Rectal smooth muscle tissue (tissue), 1 donor: ENCODE measurements around the gene ARL5B.
"Not testable (repeated sequence)": the region's sequence is repeated elsewhere in the genome, so short reads cannot be mapped to it uniquely, and the experiment has no call there.

Experiments used
- H3K27ac ChIP-seq: one replicate; pipeline ENCODE4 v1.7.0; 2013; ENCODE audit warnings: low read depth, low read length, inconsistent platforms
- H3K27me3 ChIP-seq: one replicate; pipeline ENCODE4 v1.7.0; 2013; ENCODE audit warnings: low read length; ENCODE audit not compliant: control insufficient read depth, insufficient read depth
- H3K36me3 ChIP-seq: one replicate; pipeline ENCODE4 v1.7.0; 2013; ENCODE audit warnings: low read length; ENCODE audit not compliant: control insufficient read depth, insufficient read depth
- H3K4me1 ChIP-seq: one replicate; pipeline ENCODE4 v1.7.0; 2013; ENCODE audit warnings: low read length; ENCODE audit not compliant: control insufficient read depth, insufficient read depth
- H3K4me3 ChIP-seq: one replicate; pipeline ENCODE4 v1.7.0; 2013; ENCODE audit warnings: low read length
- H3K9ac ChIP-seq: one replicate; pipeline ENCODE4 v1.7.0; 2013; ENCODE audit warnings: low read length

The ARL5B gene

DNA sequence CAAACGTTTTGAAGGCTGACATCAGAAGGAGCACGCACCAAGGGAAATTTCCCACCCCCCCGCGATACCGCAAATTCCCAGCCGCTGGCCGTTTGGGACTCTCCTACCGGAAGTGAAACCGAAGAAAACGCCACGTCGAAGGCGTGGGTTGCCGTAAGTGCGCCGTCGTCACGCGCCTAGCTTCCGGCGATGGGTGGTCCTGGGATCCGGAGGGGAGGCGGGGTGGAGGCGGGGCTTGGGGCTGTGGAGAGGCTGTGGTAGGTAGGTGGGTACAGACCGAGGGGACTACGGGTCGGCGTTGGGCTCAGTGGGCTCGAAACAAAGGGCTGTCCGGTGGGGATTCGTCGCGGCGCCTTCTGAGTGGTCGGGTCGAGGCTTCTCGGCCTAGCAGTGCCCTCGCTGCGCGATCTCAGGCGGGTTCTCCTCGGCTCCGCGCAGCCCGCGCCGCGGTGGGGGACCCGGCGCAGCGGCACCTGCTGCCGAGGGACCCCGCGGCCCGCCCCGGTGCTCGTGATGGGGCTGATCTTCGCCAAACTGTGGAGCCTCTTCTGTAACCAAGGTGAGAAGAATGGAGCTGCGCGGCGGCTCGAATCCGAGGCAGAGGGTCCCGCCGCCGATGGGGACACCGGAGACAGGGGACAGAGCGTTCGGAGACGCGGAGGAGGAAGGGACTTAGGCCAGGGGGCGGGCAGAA is at the start of gene ARL5B:
ARL5B (plus strand) TSS at position 307 of the 694 bp plus-strand sequence; CDS start at position 514, 207 bp downstream.
- H3K27me3 ChIP-seq, result no peaks in the 10 kb centered on the region
- H3K9ac ChIP-seq, result peak within 1 kb of the TSS; percentile 99
- peak within 1 kb of the TSS; percentile 99 for H3K4me3 ChIP-seq
- peaks cover 13% of the 10 kb centered on the region for H3K4me1 ChIP-seq
- peak within 1 kb of the TSS; percentile 97 for H3K27ac ChIP-seq
- no peaks in the 10 kb centered on the region for H3K36me3 ChIP-seq

DNA sequence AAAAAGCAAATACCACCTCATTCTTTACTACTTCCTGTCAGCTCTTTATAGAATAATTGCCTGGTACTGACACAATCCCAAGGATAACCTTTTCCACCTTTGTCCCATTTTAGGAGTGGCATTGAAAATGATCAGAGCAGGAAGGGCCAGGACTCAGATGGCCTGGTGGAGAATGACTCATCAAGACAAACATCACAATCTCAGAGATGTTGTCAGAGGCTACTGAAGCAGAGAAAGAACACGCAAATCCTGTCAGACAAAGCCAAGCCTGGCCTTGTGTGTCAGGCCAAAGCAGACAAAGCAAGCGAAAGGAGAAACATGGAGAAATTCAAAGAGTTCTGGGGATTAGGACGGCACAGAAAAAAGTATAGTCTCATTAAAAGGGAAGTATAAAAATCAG is 48.7 kb upstream of the ARL5B start:
- Histone ChIP-seq H3K9ac (no peak overlapping the region), H3K27ac (no peak overlapping the region), H3K4me3 (no peak overlapping the region), H3K4me1 (no peaks in the 10 kb centered on the region), H3K36me3 (no peaks in the 10 kb centered on the region), H3K27me3 (no peaks in the 10 kb centered on the region)

- Histone ChIP-seq H3K27ac (no peak overlapping the region), H3K9ac (no peak overlapping the region)
These were observed 48.1 kb upstream of the ARL5B start for GRCh38 chr10:18611168-18611567.

GRCh38 chr10:18615618-18616017 is 43.6 kb upstream of the ARL5B start:
- no peaks in the 10 kb centered on the region for H3K36me3 ChIP-seq
- H3K9ac ChIP-seq, result no peak overlapping the region
- H3K4me1 ChIP-seq, result no peaks in the 10 kb centered on the region
- H3K4me3 ChIP-seq, result no peak overlapping the region
- H3K27me3 ChIP-seq, result no peaks in the 10 kb centered on the region
- no peak overlapping the region for H3K27ac ChIP-seq

More at GRCh38 chr10:18611168-18611567, 48.1 kb upstream of the ARL5B start:
- Histone ChIP-seq H3K36me3 (no peaks in the 10 kb centered on the region), H3K4me3 (no peak overlapping the region), H3K27me3 (no peaks in the 10 kb centered on the region), H3K4me1 (no peaks in the 10 kb centered on the region)

GRCh38 chr10:18616337-18616736 is 42.9 kb upstream of the ARL5B start:
- no peak overlapping the region for H3K9ac ChIP-seq
- H3K27me3 ChIP-seq, result no peaks in the 10 kb centered on the region
- H3K4me1 ChIP-seq, result no peaks in the 10 kb centered on the region
- H3K27ac ChIP-seq, result no peak overlapping the region
- no peak overlapping the region for H3K4me3 ChIP-seq
- H3K36me3 ChIP-seq, result peaks cover 2% of the 10 kb centered on the region

DNA sequence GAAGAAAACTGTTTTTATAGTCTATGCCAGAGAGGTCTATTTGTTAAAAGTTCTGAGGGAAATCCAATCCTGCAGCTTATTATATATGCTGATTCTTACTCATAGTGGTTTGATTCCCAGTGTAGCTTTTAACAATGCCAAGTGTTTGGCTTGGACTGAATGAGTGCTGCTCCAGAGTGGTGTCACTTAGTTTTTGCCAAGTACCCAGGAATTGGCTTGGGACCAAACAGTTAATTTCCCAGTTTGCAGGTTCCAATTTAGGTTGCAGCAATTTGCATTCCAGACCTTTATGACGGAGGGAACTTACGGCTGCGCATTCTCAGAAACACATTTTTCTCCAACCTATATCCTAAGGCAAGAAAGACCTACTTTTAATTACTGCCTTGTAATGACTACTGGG is 40.2 kb upstream of the ARL5B start:
- Histone ChIP-seq H3K27me3 (no peaks in the 10 kb centered on the region), H3K27ac (no peak overlapping the region), H3K4me1 (no peaks in the 10 kb centered on the region), H3K36me3 (peaks cover 2% of the 10 kb centered on the region), H3K4me3 (no peak overlapping the region), H3K9ac (no peak overlapping the region)

- H3K27me3 ChIP-seq, result no peaks in the 10 kb centered on the region
- H3K27ac ChIP-seq, result no peak overlapping the region
- H3K9ac ChIP-seq, result no peak overlapping the region
- no peak overlapping the region for H3K4me3 ChIP-seq
- no peaks in the 10 kb centered on the region for H3K4me1 ChIP-seq
- H3K36me3 ChIP-seq, result peaks cover 2% of the 10 kb centered on the region
These were observed 38.4 kb upstream of the ARL5B start for GRCh38 chr10:18620856-18621255.

- H3K27ac ChIP-seq, H3K4me1 ChIP-seq, H3K9ac ChIP-seq, H3K27me3 ChIP-seq, H3K4me3 ChIP-seq, H3K36me3 ChIP-seq: not testable (repeated sequence)
These were observed 35.6 kb upstream of the ARL5B start for GRCh38 chr10:18623671-18624070.

- Histone ChIP-seq H3K4me1 (no peaks in the 10 kb centered on the region), H3K4me3 (no peak overlapping the region), H3K27me3 (no peaks in the 10 kb centered on the region), H3K27ac (no peak overlapping the region), H3K9ac (no peak overlapping the region), H3K36me3 (peaks cover 2% of the 10 kb centered on the region)
These were observed 33.3 kb upstream of the ARL5B start for GRCh38 chr10:18625886-18626285.

DNA sequence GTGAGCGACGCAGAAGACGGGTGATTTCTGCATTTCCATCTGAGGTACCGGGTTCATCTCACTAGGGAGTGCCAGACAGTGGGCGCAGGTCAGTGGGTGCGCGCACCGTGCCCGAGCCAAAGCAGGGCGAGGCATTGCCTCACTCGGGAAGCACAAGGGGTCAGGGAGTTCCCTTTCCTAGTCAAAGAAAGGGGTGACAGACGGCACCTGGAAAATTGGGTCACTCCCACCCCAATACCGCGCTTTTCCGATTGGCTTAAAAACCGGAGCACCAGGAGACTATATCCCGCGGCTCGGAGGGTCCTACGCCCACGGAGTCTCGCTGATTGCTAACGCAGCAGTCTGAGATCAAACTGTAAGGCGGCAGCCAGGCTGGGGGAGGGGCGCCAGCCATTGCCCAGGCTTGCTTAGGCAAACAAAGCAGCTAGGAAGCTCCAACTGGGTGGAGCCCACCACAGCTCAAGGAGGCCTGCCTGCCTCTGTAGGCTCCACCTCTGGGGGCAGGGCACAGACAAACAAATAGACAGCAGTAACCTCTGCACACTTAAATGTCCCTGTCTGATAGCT is 31.7 kb upstream of the ARL5B start:
- not testable (repeated sequence) for H3K4me1 ChIP-seq, H3K36me3 ChIP-seq, H3K27me3 ChIP-seq
- peak overlapping the region; percentile 40 for H3K9ac ChIP-seq
- H3K27ac ChIP-seq, result peak overlapping the region; percentile 55
- H3K4me3 ChIP-seq, result peak overlapping the region; percentile 74

DNA sequence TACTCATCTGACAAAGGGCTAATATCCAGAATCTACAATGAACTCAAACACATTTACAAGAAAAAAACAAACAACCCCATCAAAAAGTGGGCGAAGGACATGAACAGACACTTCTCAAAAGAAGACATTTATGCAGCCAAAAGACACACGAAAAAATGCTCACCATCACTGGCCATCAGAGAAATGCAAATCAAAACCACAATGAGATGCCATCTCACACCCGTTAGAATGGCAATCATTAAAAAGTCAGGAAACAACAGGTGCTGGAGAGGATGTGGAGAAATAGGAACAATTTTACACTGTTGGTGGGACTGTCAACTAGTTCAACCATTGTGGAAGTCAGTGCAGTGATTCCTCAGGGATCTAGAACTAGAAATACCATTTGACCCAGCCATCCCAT is 26.7 kb upstream of the ARL5B start:
- H3K4me3 ChIP-seq, H3K9ac ChIP-seq, H3K27me3 ChIP-seq, H3K27ac ChIP-seq, H3K36me3 ChIP-seq, H3K4me1 ChIP-seq: not testable (repeated sequence)

- Histone ChIP-seq H3K36me3 (no peaks in the 10 kb centered on the region), H3K27me3 (no peaks in the 10 kb centered on the region), H3K4me3 (no peak overlapping the region), H3K4me1 (no peaks in the 10 kb centered on the region), H3K27ac (no peak overlapping the region), H3K9ac (no peak overlapping the region)
These were observed 23.2 kb upstream of the ARL5B start for GRCh38 chr10:18635995-18636394.

- not testable (repeated sequence) for H3K36me3 ChIP-seq, H3K4me3 ChIP-seq, H3K9ac ChIP-seq, H3K27me3 ChIP-seq, H3K4me1 ChIP-seq, H3K27ac ChIP-seq
These were observed 21.8 kb upstream of the ARL5B start for GRCh38 chr10:18637400-18637799.
